Panc1 (cell line): ENCODE results near the gene TMEM187.

ENCODE experiments used
- CTCF ChIP-seq: fragments of 450-650 bp; IDR thresholded peaks from 2 replicates; pipeline ENCODE4 v1.5.1; 2017; ENCODE audit warnings: mild to moderate bottlenecking
- SIN3A ChIP-seq: IDR thresholded peaks from 2 replicates; pipeline ENCODE4 v1.6.1; 2012; ENCODE audit warnings: low read depth, mild to moderate bottlenecking, low read length, moderate library complexity, borderline replicate concordance; ENCODE audit not compliant: insufficient read depth

- TF ChIP-seq CTCF: no peak
- TF ChIP-seq SIN3A: no peak
These were observed 42.3 kb upstream of the TMEM187 start for GRCh38 chrX:153930011-153930910.
